GM10266 (cell line): ENCODE results near the gene KLHDC8A.
"Not testable (repeated sequence)": the region's sequence is repeated elsewhere in the genome, so short reads cannot be mapped to it uniquely, and the experiment has no call there.

ENCODE experiments used
- DNase-seq: peaks from one replicate; pipeline ENCODE4 v3.0.0; 2012; ENCODE audit errors: extremely low spot score
- CTCF ChIP-seq: IDR thresholded peaks from 2 replicates; pipeline ENCODE4 v1.5.1; 2012; ENCODE audit warnings: mild to moderate bottlenecking, low read depth; ENCODE audit not compliant: control insufficient read depth, insufficient read depth; ENCODE audit errors: missing control alignments

KLHDC8A gene

GRCh38 chr1:205300149-205300548 lies 56.6 kb downstream of the KLHDC8A start:
- TF ChIP-seq CTCF, result no peak

GRCh38 chr1:205298191-205298994 lies 58.3 kb downstream of the KLHDC8A start:
- no peak for TF ChIP-seq CTCF
- DNase-seq, result no peak

More at GRCh38 chr1:205300149-205300548, 56.6 kb downstream of the KLHDC8A start:
- no peak for DNase-seq

- DNase-seq, result not testable (repeated sequence)
Measured at GRCh38 chr1:205297546-205298177, 59.1 kb downstream of the KLHDC8A start.

GRCh38 chr1:205296154-205296553 lies 60.6 kb downstream of the KLHDC8A start:
- DNase-seq, result no peak
- TF ChIP-seq CTCF, result no peak

- TF ChIP-seq CTCF, result no peak
- DNase-seq, result no peak
Measured at GRCh38 chr1:205294934-205295333, 61.8 kb downstream of the KLHDC8A start.

GRCh38 chr1:205294175-205294917 lies 62.4 kb downstream of the KLHDC8A start:
- TF ChIP-seq CTCF, result no peak
- no peak for DNase-seq

- DNase-seq, result no peak
- no peak for TF ChIP-seq CTCF
Measured at GRCh38 chr1:205293350-205294074, 63.2 kb downstream of the KLHDC8A start.
